K562 (cell line): ENCODE measurements around the gene NARF. TPM values are rescaled to one million over a fixed set of nuclear protein-coding genes. Genes with fewer than 3 reads are reported as not detected.
"Not testable (repeated sequence)": the region's sequence is repeated elsewhere in the genome, so short reads cannot be mapped to it uniquely, and the experiment has no call there.

Experiments used
- ATAC-seq: fragments of 200-7000 bp; cut with Tn5 transposase; 3 replicates; pipeline ENCODE4 v1.9.1; 2020; ENCODE audit warnings: moderate library complexity
- BruUV-seq: library from RNA; stranded (reverse); fragments of 400-500 nt; replicated peaks from 2 replicates; lab custom pipeline; 2021; lab: Mats Ljungman, UMichigan
- CTCF ChIA-PET: fragments of 300-600 bp; formaldehyde crosslinking; extraction: SDS; loops from one replicate; lab custom pipeline; 2021; ENCODE audit warnings: low intra/inter-chr PET ratio; lab: Yijun Ruan, JAX
- POLR2A ChIA-PET: fragments of 300-600, 350-650 bp; sonication (Branson Sonifier 250); formaldehyde crosslinking; extraction: SDS; loops from one replicate; lab custom pipeline; 2021; ENCODE audit warnings: antibody characterized with exemption, inconsistent platforms; lab: Yijun Ruan, JAX
- DNase-seq, 4 experiments: peaks; one replicate each; pipeline versions ENCODE4 v3.0.0 to v3.0.0-alpha.2; 2011 to 2018; ENCODE audit warnings: low spot score in 3 of 4, mixed read lengths in 3 of 4; ENCODE audit errors: extremely low read depth in 1 of 4
- FAIRE-seq: peaks from 2 replicates; lab custom pipeline; 2011; peaks lifted over from hg19 to GRCh38; lab: Jason Lieb, UNC
- H2AFZ ChIP-seq: 2 replicates; pipeline ENCODE4 v1.6.0; 2011; ENCODE audit warnings: low read depth, low read length, control low read depth, inconsistent platforms
- H3K27ac ChIP-seq: fragments of 200-600 bp; 3 replicates; pipeline ENCODE4 v1.8.0; 2011; ENCODE audit warnings: low read depth, mild to moderate bottlenecking, control low read depth, inconsistent platforms, low read length, moderate library complexity, mixed read lengths; ENCODE audit errors: extremely low read depth
- H3K27me3 ChIP-seq, 2 experiments: fragments of 300-600 bp in 1 of 2; 2 replicates in 1 of 2; 3 replicates in 1 of 2; pipeline versions ENCODE4 v1.6.0 to v1.8.0; 2011; ENCODE audit warnings: inconsistent platforms in 2 of 2, low read length in 2 of 2, mild to moderate bottlenecking in 1 of 2, mixed read lengths in 1 of 2, moderate library complexity in 1 of 2; ENCODE audit not compliant: control insufficient read depth in 2 of 2, insufficient read depth in 2 of 2
- H3K36me3 ChIP-seq: fragments of 300-600 bp; 3 replicates; pipeline ENCODE4 v1.8.0; 2011; ENCODE audit warnings: mild to moderate bottlenecking, low read length, inconsistent platforms; ENCODE audit not compliant: control insufficient read depth, insufficient read depth
- H3K4me1 ChIP-seq, 2 experiments: fragments of 200-600 bp in 1 of 2; replicated peaks in 1 of 2; 2 replicates in 1 of 2; 3 replicates in 1 of 2; pipeline versions ENCODE4 v1.5.1 to v1.8.0; 2011; ENCODE audit warnings: inconsistent platforms in 2 of 2, low read length in 2 of 2, mild to moderate bottlenecking in 1 of 2, mixed read lengths in 1 of 2, moderate library complexity in 1 of 2; ENCODE audit not compliant: control insufficient read depth in 2 of 2, insufficient read depth in 2 of 2
- H3K4me2 ChIP-seq: 2 replicates; pipeline ENCODE4 v1.6.1; 2011; ENCODE audit warnings: low read length, control low read depth, inconsistent platforms, mixed read lengths; ENCODE audit not compliant: insufficient read depth
- H3K4me3 ChIP-seq: fragments of 200-600 bp; sonication (generic), shearing (Covaris generic); 2 replicates; pipeline ENCODE4 v1.5.1; 2016; ENCODE audit warnings: control low read depth, inconsistent platforms
- H3K79me2 ChIP-seq: fragments of 200-600 bp; 3 replicates; pipeline ENCODE4 v1.8.0; 2011; ENCODE audit warnings: low read length, inconsistent platforms; ENCODE audit not compliant: control insufficient read depth, insufficient read depth
- H3K9ac ChIP-seq, 2 experiments: 2 replicates each; pipeline versions ENCODE4 v1.6.0 to v1.6.1; 2011; ENCODE audit warnings: low read depth in 2 of 2, low read length in 2 of 2, control low read depth in 1 of 2, inconsistent platforms in 1 of 2, mild to moderate bottlenecking in 1 of 2, mixed read lengths in 1 of 2; ENCODE audit not compliant: insufficient read depth in 1 of 2
- H3K9me1 ChIP-seq: one replicate; pipeline ENCODE4 v1.6.0; 2011; ENCODE audit warnings: inconsistent platforms, mild to moderate bottlenecking, low read length, moderate library complexity; ENCODE audit not compliant: control insufficient read depth, insufficient read depth
- H3K9me3 ChIP-seq: replicated peaks from 2 replicates; pipeline ENCODE4 v1.5.1; 2011; ENCODE audit warnings: low read depth, low read length, inconsistent platforms; ENCODE audit not compliant: control insufficient read depth, insufficient read depth
- H4K20me1 ChIP-seq: replicated peaks from 2 replicates; pipeline ENCODE4 v1.6.1; 2011; ENCODE audit warnings: low read length, inconsistent platforms, mixed read lengths; ENCODE audit not compliant: control insufficient read depth, insufficient read depth
- BCOR ChIP-seq: fragments of 450-650 bp; IDR thresholded peaks from 2 replicates; pipeline ENCODE4 v1.6.1; 2016
- KDM1A ChIP-seq, 2 experiments: fragments of 450-650 bp; IDR thresholded peaks; 2 replicates each; pipeline ENCODE4 v1.6.1; 2016; ENCODE audit warnings: mild to moderate bottlenecking in 2 of 2
- RBM25 ChIP-seq: fragments of 200-400 bp; formaldehyde crosslinking; IDR thresholded peaks from 2 replicates; pipeline ENCODE4 v1.6.1; 2018; ENCODE audit warnings: low read length, low read depth, moderate library complexity; ENCODE audit not compliant: severe bottlenecking
- ZNF121 ChIP-seq: sonication (generic); formaldehyde crosslinking; conservative IDR thresholded peaks from 2 replicates; pipeline ENCODE4 v1.8.0; 2022; ENCODE audit warnings: missing genetic modification reagents
- ZNF79 ChIP-seq: fragments of 250-450 bp; sonication (Bioruptor Pico); IDR thresholded peaks from 2 replicates; pipeline ENCODE4 v1.4.0; 2020; ENCODE audit warnings: low read depth, mild to moderate bottlenecking, moderate library complexity
- WGBS: fragments of 100-300 bp; shearing (Covaris generic); methylation state at CpG from one replicate; pipeline ENCODE4 v1.1.6; 2016; ENCODE audit warnings: low coverage, mixed read lengths; ENCODE audit not compliant: insufficient coverage; ENCODE audit errors: missing lambda C conversion rate; 5-methylcytosine and 5-hydroxymethylcytosine counted together
- in situ Hi-C: fragments of 300-500 bp; cut with MboI; formaldehyde crosslinking; loops from 4 replicates; pipeline ENCODE4 v1.15.0; 2018; ENCODE audit warnings: inconsistent platforms, mixed read lengths
- intact Hi-C: fragments of 100-400 bp; cut with micrococcal nuclease; formaldehyde crosslinking; loops from 2 replicates; pipeline ENCODE4 v1.14.2; 2022
- polyA plus RNA-seq, 8 experiments: library from polyadenylated mRNA; depleted of rRNA in 4 of 8; stranded (reverse) in 5 of 8; unstranded in 3 of 8; fragments of >200 nt; fragmentation: Nextera tagmentation in 2 of 8; fragmentation: Illumina TruSeq in 1 of 8; extraction: Ambion mirVana in 2 of 8; extraction: Trizol in 1 of 8; gene quantifications; 2 replicates each; pipeline versions ENCODE4 v1.2.1 to v1.2.3, GENCODE V29; 2011 to 2014; ENCODE audit warnings: inconsistent platforms in 1 of 8, missing spikeins in 1 of 8
- total RNA-seq, 7 experiments: library from RNA; depleted of rRNA in 6 of 7; stranded (reverse); fragments of >200 nt in 6 of 7; fragmentation: Illumina TruSeq in 2 of 7; extraction: Trizol in 2 of 7; gene quantifications; 2 replicates each; pipeline versions ENCODE4 v1.2.1 to v1.2.3, GENCODE V29; 2011 to 2021; ENCODE audit warnings: low replicate concordance in 1 of 7

Gene NARF
- total and polyA plus RNA-seq, 9 of the 15 experiments (the other 6 are each of a cell fraction or from before 2014, with no cell fraction given): 60.4 to 423 (median 132) TPM

GRCh38 chr17:82507631-82508175 lies 49.2 kb downstream of the NARF start:
- H3K36me3 ChIP-seq: no peaks in the 10 kb centered on the region; the same call in 2 of the 3 replicates
- H3K9me1 ChIP-seq: no peaks in the 10 kb centered on the region
- H3K79me2 ChIP-seq: no peaks in the 10 kb centered on the region
- 48% methylated on average over 6 of the region's 7 CpGs for WGBS
- ATAC-seq: no peak
- no peak for DNase-seq
- no peaks in the 10 kb centered on the region for H3K9me3 ChIP-seq
- CTCF ChIA-PET: no interaction called here
- POLR2A ChIA-PET: interaction anchor here (1.0 to 1.2 kb wide), 2 partner anchors 9 to 11 kb away, joined by 4 to 5 read pairs; partner anchors contain the start of gene FOXK2
- in situ Hi-C loops: no loop called here
- peaks cover 0 to 10% of the 10 kb centered on the region in 2 experiments; a peak in 2 of 5 replicates for H3K4me1 ChIP-seq
- no peak overlapping the region for H3K27ac ChIP-seq
- no peak overlapping the region for H3K4me2 ChIP-seq
- no peak for TF ChIP-seq ZNF79 (CRISPR knock-in tag)
- TF ChIP-seq, all 486 proteins: peak for 0
- no peak overlapping the region for H3K4me3 ChIP-seq
- H3K27me3 ChIP-seq: no peaks in the 10 kb centered on the region
- no peak overlapping the region for H3K9ac ChIP-seq
- FAIRE-seq: no peak
- no peak overlapping the region for H2AFZ ChIP-seq
- intact Hi-C loops: no loop called here
- no peaks in the 10 kb centered on the region for H4K20me1 ChIP-seq
- no TSS peak for BruUV-seq

- POLR2A ChIA-PET: interaction anchor here (0.5 to 0.7 kb wide), 2 partner anchors 331 to 1775 kb away, joined by 3 read pairs; no protein-coding TSS in a partner anchor
- BruUV-seq, H3K9ac ChIP-seq, FAIRE-seq, H3K4me3 ChIP-seq, H3K4me1 ChIP-seq, H4K20me1 ChIP-seq, H3K27ac ChIP-seq, H3K79me2 ChIP-seq, ATAC-seq, CTCF ChIA-PET, H3K36me3 ChIP-seq, intact Hi-C loops, H3K27me3 ChIP-seq, H3K4me2 ChIP-seq, H3K9me1 ChIP-seq, DNase-seq, H3K9me3 ChIP-seq, in situ Hi-C loops: not testable (repeated sequence)
- peak overlapping the region; percentile 56; the same call in 1 of the 2 replicates for H2AFZ ChIP-seq
- 61% methylated on average over 5 of the region's 5 CpGs for WGBS
- TF ChIP-seq RBM25: peak; percentile 20
- peak in 1 of 2 experiments; percentile 29; a peak in 2 of 4 replicates for TF ChIP-seq KDM1A (IDR thresholded peaks at IDR 0.05)
- peak; percentile 56 for TF ChIP-seq BCOR
- peak; percentile 93 for TF ChIP-seq ZNF121 (CRISPR knock-in tag)
Measured at GRCh38 chr17:82511642-82512041, 53.1 kb downstream of the NARF start.
